Activated T-helper 1 cell treated with anti-CD3 and anti-CD28 coated beads, Interleukin-12 subunit alpha, Interleukin-12 subunit beta, Interleukin-2, Interleukin-4 antibody, amounts not matched to agents 30 ng/mL and 10 ng/mL and 1 ng/mL, durations not matched to agents 14 hours and 24 hours and 36 hours (primary cell): Measurements from ENCODE around the gene MSANTD2. TPM values are rescaled to one million over a fixed set of nuclear protein-coding genes. Genes with fewer than 3 reads are reported as not detected.

Source experiments
- DNase-seq: peaks from one replicate; pipeline ENCODE4 v3.0.0; 2021; ENCODE audit warnings: low spot score
- H3K27ac Mint-ChIP-seq: one replicate; pipeline ENCODE4 v1.8.0; 2021; ENCODE audit warnings: mild to moderate bottlenecking, mixed read lengths
- H3K27me3 Mint-ChIP-seq: one replicate; pipeline ENCODE4 v1.8.0; 2022; ENCODE audit warnings: mild to moderate bottlenecking, moderate library complexity, mixed read lengths; ENCODE audit not compliant: insufficient read depth
- H3K36me3 Mint-ChIP-seq: one replicate; pipeline ENCODE4 v1.8.0; 2021; ENCODE audit warnings: low read depth, mixed read lengths
- H3K4me1 Mint-ChIP-seq: one replicate; pipeline ENCODE4 v1.8.0; 2021; ENCODE audit warnings: low read depth, mixed read lengths
- H3K4me3 Mint-ChIP-seq: one replicate; pipeline ENCODE4 v1.8.0; 2021; ENCODE audit warnings: mild to moderate bottlenecking, moderate library complexity, mixed read lengths
- H3K9me3 Mint-ChIP-seq: one replicate; pipeline ENCODE4 v1.8.0; 2021; ENCODE audit warnings: mixed read lengths
- intact Hi-C: fragments of 100-400 bp; cut with micrococcal nuclease; formaldehyde crosslinking; loops from one replicate; pipeline ENCODE4 v1.15.1; 2024
- total RNA-seq: library from RNA; stranded (reverse); gene quantifications from 2 replicates; pipeline ENCODE4 v1.2.3, GENCODE V29; 2022

Gene MSANTD2
- total RNA-seq, 1 donor from 2014 or later = 8.9 TPM

- H3K27me3 Mint-ChIP-seq = peaks cover 15% of the 10 kb centered on the region
- no peaks in the 10 kb centered on the region for H3K9me3 Mint-ChIP-seq
- no peaks in the 10 kb centered on the region for H3K36me3 Mint-ChIP-seq
- H3K27ac Mint-ChIP-seq = no peak overlapping the region
- no peaks in the 10 kb centered on the region for H3K4me1 Mint-ChIP-seq
- no peak overlapping the region for H3K4me3 Mint-ChIP-seq
- intact Hi-C loops = no loop called here
- DNase-seq = no peak
These were observed 74.5 kb downstream of the MSANTD2 start for GRCh38 chr11:124725719-124726105.

GRCh38 chr11:124724979-124725718 lies 75.1 kb downstream of the MSANTD2 start:
- Mint-ChIP-seq H3K27me3 (peaks cover 20% of the 10 kb centered on the region), H3K9me3 (no peaks in the 10 kb centered on the region), H3K4me3 (no peak overlapping the region), H3K4me1 (no peaks in the 10 kb centered on the region), H3K27ac (no peak overlapping the region), H3K36me3 (no peaks in the 10 kb centered on the region)
- intact Hi-C loops = no loop called here
- no peak for DNase-seq

GRCh38 chr11:124722176-124722575 lies 78.0 kb downstream of the MSANTD2 start:
- H3K9me3 Mint-ChIP-seq = no peaks in the 10 kb centered on the region
- intact Hi-C loops = no loop called here
- H3K4me1 Mint-ChIP-seq = peaks cover 7% of the 10 kb centered on the region
- no peaks in the 10 kb centered on the region for H3K36me3 Mint-ChIP-seq
- DNase-seq = no peak
- H3K4me3 Mint-ChIP-seq = no peak overlapping the region
- H3K27ac Mint-ChIP-seq = no peak overlapping the region
- peaks cover 44% of the 10 kb centered on the region for H3K27me3 Mint-ChIP-seq

GRCh38 chr11:124719534-124719933 lies 80.7 kb downstream of the MSANTD2 start:
- Mint-ChIP-seq H3K4me3 (no peak overlapping the region), H3K4me1 (peaks cover 7% of the 10 kb centered on the region), H3K27ac (no peak overlapping the region), H3K9me3 (no peaks in the 10 kb centered on the region), H3K36me3 (no peaks in the 10 kb centered on the region), H3K27me3 (peaks cover 47% of the 10 kb centered on the region)
- no peak for DNase-seq
- intact Hi-C loops = no loop called here

GRCh38 chr11:124718801-124719200 lies 81.4 kb downstream of the MSANTD2 start:
- DNase-seq = no peak
- H3K4me3 Mint-ChIP-seq = no peak overlapping the region
- no peak overlapping the region for H3K27ac Mint-ChIP-seq
- H3K4me1 Mint-ChIP-seq = peaks cover 7% of the 10 kb centered on the region
- H3K27me3 Mint-ChIP-seq = peaks cover 43% of the 10 kb centered on the region
- intact Hi-C loops = no loop called here
- no peaks in the 10 kb centered on the region for H3K36me3 Mint-ChIP-seq
- no peaks in the 10 kb centered on the region for H3K9me3 Mint-ChIP-seq

DNA sequence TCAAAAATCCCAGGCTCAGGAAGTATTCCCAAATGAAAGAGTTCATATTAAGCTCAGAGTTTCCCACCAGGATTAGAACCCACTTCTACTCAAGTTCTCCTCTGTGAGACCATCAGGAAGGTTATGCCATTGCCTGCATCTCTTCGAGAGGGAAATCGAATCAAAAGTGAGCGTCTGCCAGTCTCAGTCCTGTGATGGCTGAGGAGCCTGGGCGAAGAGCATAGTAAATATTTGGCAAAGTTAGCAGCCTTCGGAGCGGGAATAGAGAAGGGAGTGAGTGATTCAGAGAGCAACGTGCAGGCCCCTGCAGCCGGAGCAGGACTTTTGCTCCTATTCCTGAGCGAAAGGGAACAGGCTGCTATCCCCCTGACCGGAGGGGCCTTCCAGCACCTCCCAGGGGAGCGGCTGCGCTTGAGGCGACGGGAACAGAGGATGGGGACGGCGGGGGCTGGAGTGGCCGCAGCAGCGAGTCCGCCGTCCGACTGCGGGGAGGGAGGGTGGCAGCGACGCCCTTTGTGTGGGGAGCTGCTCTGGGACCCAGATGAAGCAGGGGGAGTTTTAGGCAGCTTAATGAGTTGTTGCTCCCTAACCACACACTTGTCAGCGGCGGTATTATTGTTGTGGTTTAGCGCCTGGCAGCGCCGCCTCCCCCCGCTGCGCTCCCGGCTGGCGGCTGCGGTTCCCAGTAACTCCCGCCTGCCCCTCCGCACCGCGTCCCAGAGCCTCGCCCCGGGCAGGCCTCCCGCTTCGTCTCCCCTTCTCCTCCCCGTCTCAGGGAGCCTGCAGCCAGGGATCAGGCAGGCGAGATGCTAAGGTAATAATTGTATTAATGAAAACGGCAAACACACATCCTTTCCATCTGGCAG lies 82.2 kb downstream of the MSANTD2 start:
- H3K4me1 Mint-ChIP-seq = peaks cover 7% of the 10 kb centered on the region
- peaks cover 42% of the 10 kb centered on the region for H3K27me3 Mint-ChIP-seq
- intact Hi-C loops = no loop called here
- no peaks in the 10 kb centered on the region for H3K36me3 Mint-ChIP-seq
- H3K27ac Mint-ChIP-seq = no peak overlapping the region
- H3K4me3 Mint-ChIP-seq = no peak overlapping the region
- DNase-seq = no peak
- no peaks in the 10 kb centered on the region for H3K9me3 Mint-ChIP-seq

- H3K36me3 Mint-ChIP-seq = no peaks in the 10 kb centered on the region
- no peak overlapping the region for H3K27ac Mint-ChIP-seq
- H3K27me3 Mint-ChIP-seq = peaks cover 42% of the 10 kb centered on the region
- peaks cover 7% of the 10 kb centered on the region for H3K4me1 Mint-ChIP-seq
- H3K4me3 Mint-ChIP-seq = no peak overlapping the region
- H3K9me3 Mint-ChIP-seq = no peaks in the 10 kb centered on the region
- intact Hi-C loops = no loop called here
- DNase-seq = no peak
These were observed 82.8 kb downstream of the MSANTD2 start for GRCh38 chr11:124717421-124717785.

GRCh38 chr11:124716591-124716990 lies 83.6 kb downstream of the MSANTD2 start:
- H3K27me3 Mint-ChIP-seq = peaks cover 42% of the 10 kb centered on the region
- DNase-seq = no peak
- H3K36me3 Mint-ChIP-seq = no peaks in the 10 kb centered on the region
- H3K27ac Mint-ChIP-seq = no peak overlapping the region
- intact Hi-C loops = no loop called here
- no peak overlapping the region for H3K4me3 Mint-ChIP-seq
- H3K4me1 Mint-ChIP-seq = peaks cover 7% of the 10 kb centered on the region
- H3K9me3 Mint-ChIP-seq = no peaks in the 10 kb centered on the region

Other genes starting within 250 kb of the MSANTD2 start
- gene OR8A1, start 230.4 kb downstream of the MSANTD2 start, total RNA-seq = not detected in 2 replicates
- not detected in 2 replicates for gene PANX3, start 189.0 kb downstream of the MSANTD2 start, total RNA-seq
- 35.1 and 35.4 TPM in 2 replicates for gene TBRG1, start 177.5 kb downstream of the MSANTD2 start, total RNA-seq
- 4.9 and 5.2 TPM in 2 replicates for gene SIAE, start 126.7 kb downstream of the MSANTD2 start, total RNA-seq
- gene SPA17, start 126.5 kb downstream of the MSANTD2 start, total RNA-seq = 1.7 and 2.4 TPM in 2 replicates
- gene NRGN, start 60.5 kb downstream of the MSANTD2 start, total RNA-seq = 3.9 and 6.1 TPM in 2 replicates
- not detected in 2 replicates for gene VSIG2, start 48.2 kb downstream of the MSANTD2 start, total RNA-seq
- 0.52 and 0.64 TPM in 2 replicates for gene ESAM, start 38.1 kb downstream of the MSANTD2 start, total RNA-seq
- 4.5 and 5.5 TPM in 2 replicates for gene ROBO3, start 65.0 kb upstream of the MSANTD2 start, total RNA-seq
- gene ROBO4, start 97.5 kb upstream of the MSANTD2 start, total RNA-seq = not detected in 2 replicates
- not detected in 2 replicates for gene HEPN1, start 118.8 kb upstream of the MSANTD2 start, total RNA-seq
- gene HEPACAM, start 135.6 kb upstream of the MSANTD2 start, total RNA-seq = not detected in 2 replicates
- gene CCDC15, start 153.8 kb upstream of the MSANTD2 start, total RNA-seq = 3.1 and 3.4 TPM in 2 replicates